ENCODE data around the gene CLCNKB.

DNA sequence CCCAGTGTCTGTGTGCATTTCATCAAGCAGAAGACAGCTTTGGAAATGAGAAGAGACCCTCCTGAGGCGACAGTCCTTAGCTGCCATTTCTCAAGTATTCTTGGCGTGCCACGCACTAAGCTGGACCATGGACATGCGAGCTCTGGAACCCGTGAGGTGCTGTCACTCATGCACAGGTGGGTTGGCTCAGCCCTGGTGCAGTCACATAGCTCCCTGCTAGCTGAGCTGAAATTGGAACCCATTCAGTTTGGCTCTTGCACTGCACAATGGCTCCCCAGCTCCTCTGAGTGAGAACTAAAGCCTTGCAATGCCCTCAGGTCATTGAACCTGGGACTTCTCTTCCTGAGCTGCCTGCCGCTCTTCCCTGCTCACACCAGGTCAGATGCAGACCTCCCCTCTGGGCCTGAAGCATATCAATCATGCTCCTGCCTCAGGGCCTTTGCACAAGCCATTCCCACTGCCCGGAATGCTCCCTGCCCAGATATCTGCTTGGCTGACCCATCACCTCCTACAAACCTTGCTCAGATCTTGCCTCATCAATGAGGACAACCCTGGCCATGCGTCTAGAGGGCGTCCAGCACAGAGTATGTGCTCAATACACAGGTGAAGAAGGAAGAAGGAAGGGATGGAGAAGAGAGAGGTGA is 45.8 kb upstream of the CLCNKB start:
- no peak for TF ChIP-seq POLR2A (IDR thresholded peaks at IDR 0.05)
- TF ChIP-seq, protein P1, sequence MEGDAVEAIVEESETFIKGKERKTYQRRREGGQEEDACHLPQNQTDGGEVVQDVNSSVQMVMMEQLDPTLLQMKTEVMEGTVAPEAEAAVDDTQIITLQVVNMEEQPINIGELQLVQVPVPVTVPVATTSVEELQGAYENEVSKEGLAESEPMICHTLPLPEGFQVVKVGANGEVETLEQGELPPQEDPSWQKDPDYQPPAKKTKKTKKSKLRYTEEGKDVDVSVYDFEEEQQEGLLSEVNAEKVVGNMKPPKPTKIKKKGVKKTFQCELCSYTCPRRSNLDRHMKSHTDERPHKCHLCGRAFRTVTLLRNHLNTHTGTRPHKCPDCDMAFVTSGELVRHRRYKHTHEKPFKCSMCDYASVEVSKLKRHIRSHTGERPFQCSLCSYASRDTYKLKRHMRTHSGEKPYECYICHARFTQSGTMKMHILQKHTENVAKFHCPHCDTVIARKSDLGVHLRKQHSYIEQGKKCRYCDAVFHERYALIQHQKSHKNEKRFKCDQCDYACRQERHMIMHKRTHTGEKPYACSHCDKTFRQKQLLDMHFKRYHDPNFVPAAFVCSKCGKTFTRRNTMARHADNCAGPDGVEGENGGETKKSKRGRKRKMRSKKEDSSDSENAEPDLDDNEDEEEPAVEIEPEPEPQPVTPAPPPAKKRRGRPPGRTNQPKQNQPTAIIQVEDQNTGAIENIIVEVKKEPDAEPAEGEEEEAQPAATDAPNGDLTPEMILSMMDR (IDR thresholded peaks at IDR 0.05), result no peak

All from sigmoid colon (tissue), 3 donors.